Activated CD4-positive, alpha-beta T cell treated with anti-CD3 and anti-CD28 coated beads, Interleukin-2, Interleukin-6, amounts not matched to agents 100 ng/mL and 50 ng/mL, durations not matched to agents 16 hours and 8 hours (primary cell): ENCODE measurements around the gene SAP130.
"Not testable (repeated sequence)": the region's sequence is repeated elsewhere in the genome, so short reads cannot be mapped to it uniquely, and the experiment has no call there.

Experiments used
- DNase-seq: peaks from one replicate; pipeline ENCODE4 v3.0.0-alpha.2; 2020

The SAP130 gene

DNA sequence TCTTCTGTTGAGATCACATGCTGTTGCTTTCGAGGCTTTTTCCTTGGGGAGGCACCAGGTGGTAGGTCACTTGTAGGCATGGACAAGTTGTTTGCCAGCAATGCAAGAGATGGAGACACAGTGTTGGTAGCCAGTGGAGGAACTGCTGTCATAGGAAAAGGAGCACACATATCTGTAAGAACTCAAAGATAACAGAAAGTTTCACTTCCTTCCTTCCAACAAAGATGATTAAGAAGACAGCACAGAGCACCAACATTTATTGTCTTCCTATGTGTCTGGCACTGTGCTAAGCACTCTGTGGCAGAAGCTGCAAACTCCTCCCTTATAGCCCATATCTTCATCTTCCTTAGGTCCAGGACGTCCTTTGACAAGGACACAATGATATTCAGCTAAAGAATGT is 77.6 kb downstream of the SAP130 start:
- DNase-seq, result no peak

DNA sequence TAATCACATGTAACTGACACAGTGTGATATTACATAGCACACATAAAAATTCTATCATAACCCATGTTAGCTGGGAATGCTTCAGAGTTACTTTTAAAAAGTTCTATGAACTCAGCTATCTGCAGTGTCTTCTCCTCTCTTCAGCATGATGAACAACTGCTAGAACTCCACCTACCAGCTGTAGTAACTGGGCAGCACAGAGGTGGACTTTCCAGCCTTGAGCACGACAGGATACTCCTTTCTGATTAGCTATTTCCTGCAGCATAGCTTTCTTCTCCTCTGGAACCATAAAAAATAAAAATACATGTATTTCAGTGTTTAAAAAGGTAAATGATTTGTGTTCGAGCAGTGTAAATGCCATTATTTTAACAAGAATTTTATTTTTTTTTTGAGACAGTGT is 82.6 kb downstream of the SAP130 start:
- no peak for DNase-seq

DNA sequence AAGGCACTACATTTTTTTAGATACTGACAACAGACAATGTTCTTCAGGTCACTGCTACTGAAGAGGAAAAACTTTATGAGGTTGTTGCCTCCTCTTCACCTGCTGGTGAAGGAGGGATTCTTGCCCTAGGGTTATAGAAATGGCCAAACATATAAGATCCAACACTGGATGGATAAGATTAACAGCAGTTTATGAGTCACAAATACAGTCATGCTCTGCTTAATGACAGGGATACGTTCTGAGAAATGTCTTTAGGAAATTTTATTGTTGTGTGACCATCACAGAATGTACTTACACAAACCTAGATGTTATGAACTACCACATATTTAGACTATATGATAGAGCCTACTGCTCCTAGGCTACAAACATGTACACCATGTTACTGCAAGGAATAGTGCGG is 84.7 kb downstream of the SAP130 start:
- no peak for DNase-seq

DNA sequence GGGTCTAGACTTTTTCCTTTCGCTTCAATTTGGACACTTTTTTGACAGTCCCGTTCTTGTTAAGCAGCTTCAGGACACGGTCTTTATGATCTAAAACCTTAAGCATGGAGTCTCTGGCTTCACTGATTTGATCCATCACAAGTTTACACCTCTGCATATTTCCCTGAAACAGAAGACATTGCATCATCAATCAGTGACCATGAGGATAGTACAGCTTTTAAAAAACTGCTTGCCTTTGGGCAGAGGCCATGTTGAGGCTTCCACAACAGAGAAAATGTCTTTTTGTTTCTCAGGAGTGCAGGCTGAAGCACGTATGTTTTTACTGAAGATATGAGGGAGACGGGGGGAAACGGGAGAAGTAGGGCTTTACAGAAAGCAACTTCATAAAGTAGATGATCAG is 85.9 kb downstream of the SAP130 start:
- no peak for DNase-seq

DNA sequence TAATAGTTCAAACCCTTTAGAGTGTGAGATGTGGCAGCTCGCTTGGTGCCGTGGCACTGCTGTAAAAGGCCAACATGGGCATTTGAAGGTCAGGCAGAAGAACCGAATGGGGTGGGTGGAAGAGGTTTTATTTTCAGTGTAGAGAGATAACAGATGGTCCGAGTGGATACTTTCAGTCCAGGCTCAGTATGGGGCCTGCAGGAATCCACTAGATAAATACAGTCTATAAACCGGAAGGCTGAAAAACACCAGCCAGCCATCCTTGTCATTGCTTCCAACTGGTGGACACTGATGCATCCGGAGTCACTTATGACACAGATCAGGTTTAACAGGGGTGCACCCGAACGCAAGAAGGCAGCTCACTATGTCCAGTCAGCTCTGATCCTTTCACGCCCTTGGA is 86.4 kb downstream of the SAP130 start:
- no peak for DNase-seq

DNA sequence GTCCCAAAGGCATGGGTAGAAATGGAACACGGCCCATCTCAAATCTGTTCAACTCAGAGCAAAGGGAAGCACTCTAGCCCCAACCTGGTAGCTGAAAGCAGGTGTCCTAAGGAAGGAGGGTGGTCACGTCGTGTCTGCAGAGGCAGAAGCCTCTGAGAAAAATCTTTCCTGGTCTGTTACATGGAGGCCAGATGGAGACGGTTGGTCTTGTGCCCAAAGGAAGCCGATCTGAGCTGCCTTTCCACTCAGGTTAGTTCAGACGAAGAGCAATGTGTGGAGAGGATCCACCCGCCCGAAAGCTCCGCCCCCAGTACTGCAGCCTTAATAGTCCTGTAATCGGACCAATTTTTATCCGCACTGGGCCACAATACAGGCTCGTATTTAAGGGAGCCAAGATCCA is 87.2 kb downstream of the SAP130 start:
- no peak for DNase-seq

DNA sequence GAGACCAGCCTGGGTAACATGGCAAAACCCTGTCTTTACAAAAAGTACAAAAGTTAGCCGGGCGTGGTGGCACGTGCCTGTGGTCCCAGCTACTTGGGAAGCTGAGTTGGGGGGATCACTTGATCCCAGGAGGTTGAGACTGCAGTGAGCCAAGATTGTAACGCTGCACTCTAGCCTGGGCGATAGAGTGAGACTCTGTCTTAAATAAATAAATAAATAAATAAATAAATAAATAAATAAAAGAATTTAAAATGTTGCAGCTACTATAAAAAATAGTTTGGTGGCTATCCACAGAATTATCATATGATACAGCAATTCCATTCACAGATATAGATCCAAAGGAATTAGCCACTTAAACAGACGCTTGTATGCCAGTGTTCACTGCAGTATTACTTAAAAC is 92.5 kb downstream of the SAP130 start:
- DNase-seq, result no peak

DNA sequence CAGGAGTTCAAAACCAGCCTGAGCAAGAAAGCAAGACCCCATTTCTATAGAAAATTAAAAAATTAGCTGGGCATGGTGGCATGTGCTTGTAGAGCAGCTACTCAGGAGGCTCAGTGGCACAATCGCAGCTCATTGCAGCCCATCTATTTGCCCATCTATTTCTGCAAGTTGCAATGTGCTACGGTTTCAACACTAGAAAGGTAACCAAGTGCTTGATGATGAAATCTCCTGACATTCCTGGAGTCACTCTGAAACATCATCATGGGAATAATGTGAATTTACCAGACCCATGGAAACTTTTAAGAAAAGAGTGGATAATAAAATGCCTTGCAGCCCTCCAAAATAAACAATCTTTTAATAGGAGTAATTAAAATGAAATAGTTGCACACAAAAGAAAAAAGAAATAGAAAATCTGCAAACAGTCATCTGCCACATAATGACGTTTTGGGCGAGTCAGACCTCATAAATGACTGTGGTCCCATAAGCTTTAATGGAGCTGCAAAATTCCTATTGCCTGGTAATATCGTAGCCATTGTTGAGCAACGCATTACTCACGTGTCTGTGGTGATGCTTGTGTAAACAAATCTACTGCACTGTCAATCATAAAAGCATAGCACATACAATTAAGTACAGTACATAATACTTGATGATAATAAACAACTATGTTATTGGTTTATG is 95.5 kb downstream of the SAP130 start:
- DNase-seq, result no peak

DNA sequence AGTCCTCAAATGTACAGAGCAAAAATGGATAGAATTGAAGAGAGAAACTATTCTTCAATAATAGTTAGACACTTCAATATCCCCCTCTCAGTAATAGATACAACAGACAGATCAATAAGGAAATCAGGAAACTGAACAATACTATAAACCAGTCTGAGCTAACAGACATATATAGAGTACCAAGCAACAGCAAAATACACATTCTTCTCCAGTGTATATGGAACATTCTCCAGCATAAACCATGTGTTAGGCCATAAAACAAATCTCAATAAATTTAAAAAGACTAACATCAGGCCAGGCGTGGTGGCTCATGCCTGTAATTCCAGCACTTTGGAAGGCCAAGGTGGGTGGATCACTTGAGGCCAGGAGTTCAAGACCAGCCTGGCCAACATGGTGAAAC is 98.4 kb downstream of the SAP130 start:
- no peak for DNase-seq

DNA sequence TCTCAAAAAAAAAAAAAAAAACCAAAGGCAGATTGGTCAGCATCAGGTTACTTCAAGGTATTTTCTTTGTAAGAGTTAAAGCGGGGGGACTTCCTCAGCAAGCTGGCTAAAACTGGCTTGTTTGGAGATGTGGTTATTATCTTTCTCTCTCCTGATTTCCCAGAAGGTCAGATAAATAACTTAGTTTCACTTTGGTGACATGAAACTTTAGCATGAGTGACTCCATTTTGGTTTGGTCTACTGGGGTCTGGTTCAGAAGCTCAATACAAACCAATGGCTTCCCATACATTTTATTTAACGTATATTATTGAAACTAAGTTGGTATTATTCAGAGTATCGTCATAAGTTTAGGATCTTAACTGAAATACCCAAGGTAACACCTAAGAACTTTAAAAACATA is 100.5 kb downstream of the SAP130 start:
- no peak for DNase-seq

DNA sequence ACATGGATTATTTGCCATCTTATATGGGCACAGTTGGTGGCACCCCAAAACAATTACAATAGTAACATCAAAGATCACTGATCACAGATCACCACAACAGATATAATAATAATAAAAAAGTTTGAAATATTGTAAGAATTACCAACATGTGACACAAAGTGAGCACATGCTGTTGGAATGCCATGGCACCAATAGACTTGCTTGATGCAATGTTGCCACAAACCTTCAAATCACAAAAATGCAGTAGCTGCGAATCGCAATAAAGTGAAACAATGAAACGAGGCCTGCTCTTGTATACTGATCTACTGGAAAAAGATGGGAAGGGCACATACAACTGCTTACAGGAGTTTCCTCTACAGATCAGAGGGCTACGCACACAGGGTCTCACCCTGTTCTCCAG is 109.9 kb downstream of the SAP130 start:
- no peak for DNase-seq

DNA sequence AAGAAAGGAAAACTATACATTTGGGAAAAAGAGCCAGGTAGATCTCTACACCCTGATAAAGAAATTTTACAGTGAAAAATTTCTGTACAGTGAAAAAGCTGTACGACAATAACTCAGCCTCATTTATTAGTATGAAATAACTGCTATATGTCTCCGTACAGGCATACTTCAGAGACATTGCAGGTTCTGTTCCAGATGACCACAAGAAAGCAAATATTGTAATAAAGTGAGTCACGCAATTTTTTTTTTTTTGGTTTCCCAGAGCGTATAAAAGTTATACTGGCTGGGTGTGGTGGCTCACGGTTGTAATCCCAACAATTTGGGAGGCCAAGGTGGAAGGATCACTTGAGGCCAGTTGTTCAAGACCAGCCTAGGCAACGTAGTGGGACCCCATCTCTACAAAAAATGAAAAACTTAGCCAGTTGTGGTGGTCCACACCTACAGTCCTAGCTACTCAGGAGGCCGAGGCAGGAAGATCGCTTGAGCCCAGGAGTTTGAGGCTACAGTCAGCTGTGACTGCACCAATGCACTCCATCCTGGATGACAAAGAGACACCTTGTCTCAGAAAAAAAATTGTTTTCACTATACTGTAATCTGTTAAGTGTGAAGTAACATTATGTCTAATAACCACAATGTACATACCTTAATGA is 113.9 kb downstream of the SAP130 start:
- no peak for DNase-seq

DNA sequence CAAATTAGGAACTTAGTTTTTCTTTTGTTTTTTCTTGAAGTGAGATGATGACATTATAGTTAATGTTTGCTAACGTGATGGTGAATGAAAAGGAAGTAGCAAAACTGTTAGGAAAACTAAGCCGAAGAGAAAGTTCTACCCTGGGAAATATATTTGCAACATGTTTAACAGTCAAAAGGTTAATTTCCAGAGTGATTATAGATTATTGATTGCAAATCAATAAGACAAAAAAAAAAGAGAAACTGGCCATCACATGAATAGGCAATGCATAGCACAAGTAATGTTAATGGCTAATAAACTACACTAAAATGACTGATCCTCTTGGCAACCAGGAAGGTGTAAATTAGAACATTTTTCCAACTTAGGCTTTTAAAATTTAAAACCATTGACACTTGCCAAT is 116.1 kb downstream of the SAP130 start:
- no peak for DNase-seq

DNA sequence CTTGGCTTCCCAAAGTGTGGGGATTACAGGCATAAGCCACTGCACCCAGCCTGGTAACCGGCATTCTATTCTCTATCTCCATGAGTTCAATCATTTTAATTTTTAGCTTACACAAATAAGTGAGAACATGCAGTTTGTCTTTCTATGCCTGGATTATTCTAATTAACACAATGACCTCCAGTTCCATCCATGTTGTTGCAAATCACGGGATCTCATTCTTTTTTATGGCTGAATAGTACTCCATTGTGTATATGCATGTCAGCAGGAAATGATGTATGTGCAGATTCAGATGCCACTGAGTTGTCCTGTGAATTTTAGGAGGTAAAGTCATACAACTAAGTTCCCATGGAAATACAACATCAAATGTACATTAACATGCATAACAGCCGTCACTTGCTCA is 117.4 kb downstream of the SAP130 start:
- DNase-seq, result no peak

DNA sequence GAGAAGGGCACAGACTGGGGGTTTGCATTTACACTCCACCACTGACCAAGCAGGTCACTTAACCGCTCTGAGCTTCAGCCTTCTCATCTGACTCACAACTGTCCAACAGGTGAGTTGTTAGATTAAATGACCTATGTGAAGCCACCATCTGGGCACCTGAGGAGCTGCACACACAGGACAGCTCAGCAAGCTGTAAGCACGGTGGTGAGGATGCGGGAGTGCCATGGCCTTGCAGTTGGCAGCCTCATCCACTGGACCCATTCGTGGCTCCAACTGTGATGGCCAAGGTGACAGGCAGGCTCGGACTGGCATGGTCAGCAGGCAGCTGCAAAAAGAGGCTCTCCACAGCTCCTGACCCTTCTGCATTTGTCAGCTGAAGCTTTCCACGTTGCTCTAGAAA is 118.8 kb downstream of the SAP130 start:
- no peak for DNase-seq

DNA sequence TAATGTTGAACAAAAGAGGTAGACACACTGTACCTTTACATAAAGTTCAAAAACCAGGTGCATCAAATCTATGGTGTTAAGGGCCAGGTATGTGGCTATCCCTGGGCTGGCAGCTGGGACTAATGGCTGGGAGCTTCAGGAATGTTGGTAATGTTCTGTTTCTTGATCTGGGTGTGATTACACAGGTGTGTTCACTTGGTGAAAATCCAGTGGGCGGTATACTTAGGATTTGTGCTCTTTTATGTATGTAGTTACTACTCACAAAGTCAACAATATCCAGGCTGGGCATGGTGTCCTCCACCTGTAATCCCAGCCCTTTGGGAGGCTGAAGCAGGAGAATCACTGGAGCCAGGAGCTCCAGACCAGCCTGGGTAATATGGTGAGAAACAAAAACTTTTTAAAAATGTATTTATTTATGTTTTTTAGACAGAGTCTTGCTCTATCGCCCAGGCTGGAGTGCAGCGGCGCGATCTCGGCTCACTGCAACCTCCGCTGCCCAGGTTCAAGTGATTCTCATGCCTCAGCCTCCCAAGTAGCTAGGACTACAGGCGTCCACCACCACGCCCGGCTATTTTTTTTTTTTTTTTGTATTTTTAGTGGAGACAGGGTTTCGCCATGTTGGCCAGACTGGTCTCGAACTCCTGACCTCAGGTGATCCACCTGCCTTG is 120.0 kb downstream of the SAP130 start:
- not testable (repeated sequence) for DNase-seq

DNA sequence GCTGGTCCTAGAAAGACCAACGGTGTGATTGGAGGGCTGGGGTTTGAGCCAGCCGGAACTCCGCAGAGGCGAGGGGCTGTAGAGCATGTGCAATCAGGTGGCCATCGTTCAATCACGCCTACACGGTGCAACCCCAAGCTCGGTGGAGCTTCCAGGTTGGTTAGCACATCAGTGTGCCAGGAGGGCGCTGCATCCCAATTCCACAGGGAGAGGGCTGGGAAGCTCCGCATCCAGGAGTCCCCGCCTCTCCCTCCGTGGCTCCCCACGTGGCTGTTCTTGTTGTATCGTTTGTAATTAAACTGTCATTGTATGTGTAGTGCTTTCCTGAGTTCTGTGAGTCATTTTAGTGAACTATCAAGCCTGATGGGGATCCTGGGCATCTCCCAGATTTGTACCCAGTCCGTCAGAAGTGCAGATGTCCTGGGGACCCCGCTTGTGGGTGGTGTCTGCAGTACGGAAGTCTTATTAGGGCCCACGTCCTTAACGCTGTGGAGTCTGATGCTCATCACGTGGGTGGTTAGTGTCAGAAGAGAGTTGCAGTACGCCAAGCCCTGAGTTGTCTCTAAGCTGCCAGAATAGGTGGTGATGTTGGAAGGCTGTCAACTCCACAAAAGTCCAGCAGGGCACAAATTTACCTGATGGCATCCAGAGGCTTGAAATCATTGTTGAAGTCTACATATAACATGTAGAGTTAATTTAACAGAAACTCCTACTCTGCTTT is 121.5 kb downstream of the SAP130 start:
- DNase-seq, result no peak

DNA sequence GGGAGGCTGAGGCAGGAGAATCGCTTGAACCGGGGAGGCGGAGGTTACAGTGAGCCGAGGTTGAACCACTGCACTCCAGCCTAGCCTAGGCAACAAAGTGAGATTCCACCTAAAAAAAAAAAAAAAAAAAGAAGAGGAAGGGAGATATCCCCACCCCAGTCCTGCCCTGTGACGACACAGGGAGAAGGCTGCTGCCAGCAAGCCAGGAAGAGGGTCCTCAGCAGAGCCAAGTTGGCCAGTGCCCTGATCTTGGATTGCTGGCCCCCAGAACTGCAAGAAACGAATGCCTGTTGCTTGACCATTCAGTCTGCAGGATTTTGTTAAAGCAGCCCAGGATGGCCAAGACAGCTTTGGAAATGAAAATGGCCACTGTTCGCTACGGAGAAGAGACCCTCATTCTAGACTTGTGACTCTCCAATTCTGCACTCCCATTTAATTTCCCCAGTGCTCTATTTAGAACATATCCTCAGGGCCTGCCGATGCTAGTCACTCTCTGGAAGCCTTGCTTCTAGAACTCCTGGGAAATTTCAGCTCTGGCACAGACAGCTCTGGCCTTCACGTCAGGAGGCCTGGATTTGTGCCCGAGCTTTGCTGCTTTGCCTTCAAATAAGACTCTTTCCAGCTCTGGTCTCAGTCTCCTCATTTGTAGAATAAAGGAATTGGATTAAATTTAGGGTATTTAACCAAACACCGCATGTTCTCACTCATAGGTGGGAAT is 126.4 kb downstream of the SAP130 start:
- DNase-seq, result no peak

DNA sequence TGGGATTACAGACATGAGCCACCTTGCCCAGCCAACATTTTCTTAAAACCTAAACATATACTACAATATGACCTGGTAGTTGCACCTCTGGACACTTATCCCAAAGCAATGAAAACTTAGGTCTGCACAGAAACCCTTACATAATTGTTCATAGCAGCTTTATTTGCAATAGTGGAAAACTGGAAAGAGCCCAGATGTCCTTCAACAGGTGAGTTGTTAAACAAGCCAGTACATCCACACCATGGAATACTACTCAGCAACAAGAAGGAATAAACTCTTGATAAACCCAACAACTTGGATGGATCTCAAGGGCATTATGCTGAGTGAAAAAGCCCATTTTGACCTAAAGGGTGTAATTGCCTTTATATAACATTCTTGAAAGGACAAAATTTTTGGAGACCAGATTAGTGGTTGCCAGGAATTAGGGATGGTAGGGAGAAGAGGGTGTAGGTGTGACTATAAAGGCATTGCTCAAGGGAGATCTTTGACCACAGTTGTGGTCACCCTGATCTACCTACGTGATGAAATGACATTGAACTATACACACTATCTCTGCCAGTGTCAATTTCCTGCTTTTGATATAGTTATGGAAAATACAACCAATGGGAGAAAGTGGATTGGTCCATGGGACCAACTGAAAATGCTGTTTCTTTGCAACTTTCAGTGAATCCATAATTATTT is 130.2 kb downstream of the SAP130 start:
- no peak for DNase-seq

DNA sequence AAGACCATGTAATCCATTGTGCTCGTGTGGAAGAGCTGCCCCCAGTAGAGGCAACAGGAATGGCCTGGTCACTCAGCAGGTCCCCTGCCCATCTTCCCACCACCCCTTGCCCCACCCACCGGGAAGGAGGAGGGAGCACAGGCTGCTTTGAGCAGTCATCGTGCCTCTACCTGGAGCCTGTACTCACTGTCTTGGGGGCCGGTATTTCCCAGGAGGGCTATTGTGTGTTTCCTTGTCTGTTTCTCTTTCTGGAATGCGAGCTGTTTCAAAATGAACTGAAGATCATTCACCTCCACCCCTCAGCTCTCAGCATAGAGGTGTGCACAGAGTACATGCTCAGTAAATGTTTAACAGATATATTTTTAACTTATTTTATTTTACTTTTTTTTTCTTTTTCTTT is 134.4 kb downstream of the SAP130 start:
- DNase-seq, result no peak

DNA sequence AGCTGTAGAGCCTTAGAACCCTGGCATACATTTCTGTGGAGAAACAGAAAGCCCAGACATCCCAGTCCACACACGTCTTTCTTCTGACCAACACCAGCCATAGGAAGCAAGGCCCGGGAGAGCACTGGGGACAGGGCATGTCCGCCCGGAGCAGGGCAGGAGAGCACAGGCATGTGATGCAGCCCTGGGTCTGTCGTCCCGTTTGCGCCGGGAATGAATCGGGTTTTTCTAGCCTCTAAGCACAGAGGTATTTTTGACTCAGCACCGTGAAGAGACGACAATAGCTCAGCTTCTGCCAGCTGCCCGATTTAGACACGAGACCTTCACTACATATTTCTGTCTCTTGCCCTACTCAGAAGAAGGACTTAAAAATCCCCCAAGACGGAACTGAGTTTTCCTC is 134.8 kb downstream of the SAP130 start:
- no peak for DNase-seq

DNA sequence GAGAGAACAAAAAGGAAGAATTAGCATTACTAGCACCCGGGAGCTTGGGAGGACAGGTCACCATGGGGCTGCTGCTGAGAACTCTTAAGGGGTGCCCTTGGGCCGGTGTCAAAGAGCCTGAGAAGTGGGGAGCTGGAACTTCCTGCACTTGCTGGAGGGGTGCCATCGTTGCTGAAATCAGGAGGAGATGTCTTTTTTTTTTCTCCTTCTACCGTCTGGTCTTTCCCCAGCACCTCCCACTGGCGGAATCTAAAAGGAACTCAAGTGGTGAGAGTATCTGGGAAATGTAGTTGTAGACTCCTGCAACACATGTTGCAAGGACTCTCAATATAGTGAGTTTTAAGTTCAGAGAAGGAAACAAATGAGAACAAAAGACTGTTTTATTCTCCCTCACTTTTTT is 136.0 kb downstream of the SAP130 start:
- DNase-seq, result no peak
